A549 (cell line): ENCODE data around the gene WNT3A. TPM values are rescaled to one million over a fixed set of nuclear protein-coding genes. Genes with fewer than 3 reads are reported as not detected.
A peak's percentile ranks its signal among the peaks of the same experiment; 100 is the strongest.

Experiments used
- ATAC-seq, 2 experiments: fragments of 200-7000 bp in 1 of 2; fragments of >200 bp in 1 of 2; cut with Nextera tagmentation in 1 of 2; cut with Tn5 transposase in 1 of 2; 3 replicates each; pipeline versions ENCODE4 v1.8.0 to v1.9.1; 2018 to 2020; ENCODE audit warnings: mild to moderate bottlenecking in 1 of 2, moderate library complexity in 1 of 2
- CTCF ChIA-PET: fragments of 300-600 bp; sonication (Branson Sonifier 250); formaldehyde crosslinking; extraction: SDS; loops from one replicate; lab custom pipeline; 2021; ENCODE audit warnings: antibody characterized with exemption, inconsistent platforms; lab: Yijun Ruan, JAX
- POLR2A ChIA-PET: fragments of 350-600 bp; formaldehyde crosslinking; extraction: SDS; loops from one replicate; lab custom pipeline; 2021; ENCODE audit warnings: antibody characterized with exemption, inconsistent platforms; lab: Yijun Ruan, JAX
- DNase-seq, 2 experiments: peaks; one replicate each; pipeline versions ENCODE4 v3.0.0 to v3.0.0-alpha.2; 2011 to 2016; ENCODE audit warnings: low read depth in 1 of 2, low spot score in 1 of 2
- FAIRE-seq: peaks from 2 replicates; lab custom pipeline; 2011; peaks lifted over from hg19 to GRCh38; lab: Jason Lieb, UNC
- H3K27ac ChIP-seq, 2 experiments: fragments of >200 bp; sonication (Bioruptor Twin); formaldehyde crosslinking; 3 replicates each; pipeline ENCODE4 v1.5.1; 2016 to 2017
- H3K4me1 ChIP-seq: fragments of >200 bp; sonication (Bioruptor Twin); formaldehyde crosslinking; 3 replicates; pipeline ENCODE4 v1.6.1; 2016
- H3K4me2 ChIP-seq: fragments of >200 bp; sonication (Bioruptor Twin); formaldehyde crosslinking; 3 replicates; pipeline ENCODE4 v1.6.1; 2016
- H3K4me3 ChIP-seq: fragments of >200 bp; sonication (Bioruptor Twin); formaldehyde crosslinking; 3 replicates; pipeline ENCODE4 v1.5.1; 2016
- H3K9me3 ChIP-seq: fragments of >200 bp; sonication (Bioruptor Twin); formaldehyde crosslinking; 3 replicates; pipeline ENCODE4 v1.6.1; 2016
- BCL3 ChIP-seq: fragments of >200 bp; sonication (Bioruptor Twin); formaldehyde crosslinking; IDR thresholded peaks from 3 replicates; pipeline ENCODE4 v1.6.1; 2016
- BHLHE40 ChIP-seq: IDR thresholded peaks from 2 replicates; pipeline ENCODE4 v1.6.1; 2012; ENCODE audit warnings: low read depth, low read length, inconsistent platforms
- CBX2 ChIP-seq: fragments of 200-600 bp; sonication (generic); IDR thresholded peaks from 2 replicates; pipeline ENCODE4 v1.6.1; 2016; ENCODE audit warnings: low read depth, mild to moderate bottlenecking, borderline replicate concordance
- CEBPB ChIP-seq, 2 experiments: fragments of >200 bp in 1 of 2; sonication (Bioruptor Twin) in 1 of 2; formaldehyde crosslinking in 1 of 2; IDR thresholded peaks; 2 replicates each; pipeline ENCODE4 v1.6.1; 2012 to 2016
- E2F6 ChIP-seq: IDR thresholded peaks from 2 replicates; pipeline ENCODE4 v1.6.1; 2012; ENCODE audit warnings: low read depth, borderline replicate concordance
- HES2 ChIP-seq: fragments of >200 bp; sonication (Bioruptor Twin); formaldehyde crosslinking; IDR thresholded peaks from 2 replicates; pipeline ENCODE4 v1.6.1; 2016
- HEYL ChIP-seq: fragments of 250-450 bp; sonication (Bioruptor Pico); IDR thresholded peaks from 2 replicates; pipeline ENCODE4 v1.8.0; 2021; ENCODE audit warnings: mild to moderate bottlenecking, moderate library complexity
- NR3C1 ChIP-seq: fragments of >200 bp; sonication (Bioruptor Twin); formaldehyde crosslinking; IDR thresholded peaks from 3 replicates; pipeline ENCODE4 v1.6.1; 2017
- PBX3 ChIP-seq: IDR thresholded peaks from 2 replicates; pipeline ENCODE4 v1.6.1; 2012
- POLR2AphosphoS2 ChIP-seq: conservative IDR thresholded peaks from 2 replicates; pipeline ENCODE4 v1.6.1; 2012; ENCODE audit warnings: low read length, improper control_type of control experiment, inconsistent platforms
- RAD21 ChIP-seq, 2 experiments: fragments of >200 bp in 1 of 2; sonication (Bioruptor Twin) in 1 of 2; formaldehyde crosslinking in 1 of 2; IDR thresholded peaks in 1 of 2; conservative IDR thresholded peaks in 1 of 2; 2 replicates in 1 of 2; 3 replicates in 1 of 2; pipeline ENCODE4 v1.6.1; 2012 to 2018; ENCODE audit warnings: inconsistent platforms in 1 of 2
- RARB ChIP-seq: fragments of 250-450 bp; sonication (Bioruptor Pico); IDR thresholded peaks from 2 replicates; pipeline ENCODE4 v1.8.0; 2021; ENCODE audit warnings: mild to moderate bottlenecking, moderate library complexity
- RCOR1 ChIP-seq: fragments of 150-350 bp; IDR thresholded peaks from 2 replicates; pipeline ENCODE4 v1.6.1; 2014; ENCODE audit warnings: antibody characterized with exemption, low read length, low read depth
- REST ChIP-seq: fragments of 200-600 bp; sonication (generic); IDR thresholded peaks from 2 replicates; pipeline ENCODE4 v1.6.1; 2016; ENCODE audit warnings: antibody characterized with exemption, mild to moderate bottlenecking, moderate library complexity
- RFX5 ChIP-seq: fragments of 450-650 bp; IDR thresholded peaks from 2 replicates; pipeline ENCODE4 v1.7.1; 2014; ENCODE audit warnings: antibody characterized with exemption, mild to moderate bottlenecking, moderate library complexity
- RNF2 ChIP-seq: fragments of 200-600 bp; sonication (generic); IDR thresholded peaks from 2 replicates; pipeline ENCODE4 v1.6.1; 2016; ENCODE audit warnings: low read depth, mild to moderate bottlenecking, antibody characterized with exemption, moderate library complexity, borderline replicate concordance
- TFCP2L1 ChIP-seq: fragments of 250-450 bp; sonication (Bioruptor Pico); IDR thresholded peaks from 2 replicates; pipeline ENCODE4 v1.5.0; 2021; ENCODE audit warnings: mild to moderate bottlenecking
- WGBS: methylation state at CpG from one replicate; pipeline ENCODE4 v1.1.6; 2017; ENCODE audit errors: missing lambda C conversion rate; 5-methylcytosine and 5-hydroxymethylcytosine counted together
- polyA plus RNA-seq, 4 experiments: library from polyadenylated mRNA; depleted of rRNA in 3 of 4; stranded (reverse); fragments of >200 nt; fragmentation: RNase III in 1 of 4; extraction: RNeasy Plus Mini Kit Qiagen cat#74134 plus additional on column Dnase treatment in 1 of 4; gene quantifications; 2 replicates in 3 of 4; 3 replicates in 1 of 4; pipeline ENCODE4 v1.2.3, GENCODE V29; 2011 to 2017

Gene WNT3A
- polyA plus RNA-seq, 2 of the 4 experiments (the other 2 are of a cell fraction) = not detected

GRCh38 chr1:228031276-228031995, 24.6 kb downstream of the WNT3A start (continued):
- TF ChIP-seq REST (no peak), CBX2 (no peak), BHLHE40 (no peak), PBX3 (no peak), RFX5 (no peak)

GRCh38 chr1:228032041-228032440, 25.2 kb downstream of the WNT3A start:
- DNase-seq = no peak
- FAIRE-seq = no peak
- POLR2A ChIA-PET = no interaction called here
- CTCF ChIA-PET = no interaction called here
- Histone ChIP-seq H3K4me3 (no peak overlapping the region), H3K27ac (no peak overlapping the region), H3K4me1 (no peaks in the 10 kb centered on the region), H3K9me3 (peaks cover 11% of the 10 kb centered on the region; the same call in 2 of the 3 replicates), H3K4me2 (no peak overlapping the region)
- WGBS = 42% methylated on average over 5 of the region's 5 CpGs
- 0 out of 6 replicates have a peak, but pooled peaks of 1 of the 2 experiments have one; percentile 19 for ATAC-seq
- no peak for TF ChIP-seq RARB (CRISPR knock-in tag)
- TF ChIP-seq HEYL (CRISPR knock-in tag) = no peak
- TF ChIP-seq HES2 = no peak
- TF ChIP-seq NR3C1 = no peak
- no peak for TF ChIP-seq E2F6
- no peak for TF ChIP-seq RFX5
- no peak for TF ChIP-seq RAD21 (conservative IDR thresholded peaks at IDR 0.05 in 1 of 2, IDR thresholded peaks at IDR 0.05 in 1 of 2)
- no peak for TF ChIP-seq TFCP2L1
- no peak for TF ChIP-seq BCL3
- no peak for TF ChIP-seq RCOR1
- no peak for TF ChIP-seq CBX2
- TF ChIP-seq CEBPB (IDR thresholded peaks at IDR 0.05) = no peak
- TF ChIP-seq POLR2AphosphoS2 = no peak
- no peak for TF ChIP-seq PBX3
- no peak for TF ChIP-seq BHLHE40
- no peak for TF ChIP-seq RNF2
